SK-N-MC (cell line): ENCODE results near the gene TGFBI.

Experiments used
- EZH2 ChIP-seq: fragments of 200-600 bp; sonication (generic); IDR thresholded peaks from one replicate; pipeline ENCODE4 v1.6.1; 2017; ENCODE audit warnings: antibody characterized with exemption
- POLR2AphosphoS5 ChIP-seq: IDR thresholded peaks from 2 replicates; pipeline ENCODE4 v1.6.1; 2012; ENCODE audit warnings: mild to moderate bottlenecking, low read depth, low read length, borderline replicate concordance

DNA sequence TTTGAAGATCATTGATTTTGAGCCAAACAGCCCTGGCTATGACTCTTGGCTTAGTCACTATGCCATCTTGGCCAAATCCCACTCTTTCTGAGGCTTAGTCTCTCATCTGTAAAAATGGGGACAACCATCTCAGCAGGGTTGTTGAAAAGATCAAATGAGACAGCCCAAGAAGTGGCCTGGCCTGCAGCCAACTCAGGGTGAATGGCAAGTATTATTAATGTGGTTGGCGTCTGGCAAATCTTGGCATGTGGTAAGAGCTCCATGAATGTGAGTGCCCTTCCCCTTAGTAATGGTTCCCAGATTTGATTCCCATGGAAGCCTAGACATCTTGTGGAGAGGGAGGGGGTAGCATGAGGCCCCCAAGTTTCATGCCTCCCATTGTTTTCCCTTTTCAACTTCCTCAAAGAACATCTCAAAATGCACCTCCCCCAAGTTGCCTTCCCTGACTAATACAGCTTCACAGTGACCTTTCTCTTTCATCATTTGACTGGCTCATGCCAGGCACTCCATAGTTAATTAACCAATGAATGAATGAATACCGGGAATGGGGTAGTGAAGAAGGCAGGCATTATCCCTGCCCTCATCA, 11.8 kb upstream of the TGFBI start:
- TF ChIP-seq EZH2: no peak
- no peak for TF ChIP-seq POLR2AphosphoS5
